K562 (cell line): ENCODE results near the gene PIK3R6. TPM values are rescaled to one million over a fixed set of nuclear protein-coding genes. Genes with fewer than 3 reads are reported as not detected.

Experiments used
- ATAC-seq: fragments of 200-7000 bp; cut with Tn5 transposase; 3 replicates; pipeline ENCODE4 v1.9.1; 2020; ENCODE audit warnings: moderate library complexity
- BruUV-seq: library from RNA; stranded (reverse); fragments of 400-500 nt; replicated peaks from 2 replicates; lab custom pipeline; 2021; lab: Mats Ljungman, UMichigan
- CTCF ChIA-PET: fragments of 300-600 bp; formaldehyde crosslinking; extraction: SDS; loops from one replicate; lab custom pipeline; 2021; ENCODE audit warnings: low intra/inter-chr PET ratio; lab: Yijun Ruan, JAX
- POLR2A ChIA-PET: fragments of 300-600, 350-650 bp; sonication (Branson Sonifier 250); formaldehyde crosslinking; extraction: SDS; loops from one replicate; lab custom pipeline; 2021; ENCODE audit warnings: antibody characterized with exemption, inconsistent platforms; lab: Yijun Ruan, JAX
- DNase-seq, 4 experiments: peaks; one replicate each; pipeline versions ENCODE4 v3.0.0 to v3.0.0-alpha.2; 2011 to 2018; ENCODE audit warnings: low spot score in 3 of 4, mixed read lengths in 3 of 4; ENCODE audit errors: extremely low read depth in 1 of 4
- FAIRE-seq: peaks from 2 replicates; lab custom pipeline; 2011; peaks lifted over from hg19 to GRCh38; lab: Jason Lieb, UNC
- H2AFZ ChIP-seq: 2 replicates; pipeline ENCODE4 v1.6.0; 2011; ENCODE audit warnings: low read depth, low read length, control low read depth, inconsistent platforms
- H3K27ac ChIP-seq: fragments of 200-600 bp; 3 replicates; pipeline ENCODE4 v1.8.0; 2011; ENCODE audit warnings: low read depth, mild to moderate bottlenecking, control low read depth, inconsistent platforms, low read length, moderate library complexity, mixed read lengths; ENCODE audit errors: extremely low read depth
- H3K27me3 ChIP-seq, 2 experiments: fragments of 300-600 bp in 1 of 2; 2 replicates in 1 of 2; 3 replicates in 1 of 2; pipeline versions ENCODE4 v1.6.0 to v1.8.0; 2011; ENCODE audit warnings: inconsistent platforms in 2 of 2, low read length in 2 of 2, mild to moderate bottlenecking in 1 of 2, mixed read lengths in 1 of 2, moderate library complexity in 1 of 2; ENCODE audit not compliant: control insufficient read depth in 2 of 2, insufficient read depth in 2 of 2
- H3K36me3 ChIP-seq: fragments of 300-600 bp; 3 replicates; pipeline ENCODE4 v1.8.0; 2011; ENCODE audit warnings: mild to moderate bottlenecking, low read length, inconsistent platforms; ENCODE audit not compliant: control insufficient read depth, insufficient read depth
- H3K4me1 ChIP-seq, 2 experiments: fragments of 200-600 bp in 1 of 2; replicated peaks in 1 of 2; 2 replicates in 1 of 2; 3 replicates in 1 of 2; pipeline versions ENCODE4 v1.5.1 to v1.8.0; 2011; ENCODE audit warnings: inconsistent platforms in 2 of 2, low read length in 2 of 2, mild to moderate bottlenecking in 1 of 2, mixed read lengths in 1 of 2, moderate library complexity in 1 of 2; ENCODE audit not compliant: control insufficient read depth in 2 of 2, insufficient read depth in 2 of 2
- H3K4me2 ChIP-seq: 2 replicates; pipeline ENCODE4 v1.6.1; 2011; ENCODE audit warnings: low read length, control low read depth, inconsistent platforms, mixed read lengths; ENCODE audit not compliant: insufficient read depth
- H3K4me3 ChIP-seq: fragments of 200-600 bp; sonication (generic), shearing (Covaris generic); 2 replicates; pipeline ENCODE4 v1.5.1; 2016; ENCODE audit warnings: control low read depth, inconsistent platforms
- H3K79me2 ChIP-seq: fragments of 200-600 bp; 3 replicates; pipeline ENCODE4 v1.8.0; 2011; ENCODE audit warnings: low read length, inconsistent platforms; ENCODE audit not compliant: control insufficient read depth, insufficient read depth
- H3K9ac ChIP-seq, 2 experiments: 2 replicates each; pipeline versions ENCODE4 v1.6.0 to v1.6.1; 2011; ENCODE audit warnings: low read depth in 2 of 2, low read length in 2 of 2, control low read depth in 1 of 2, inconsistent platforms in 1 of 2, mild to moderate bottlenecking in 1 of 2, mixed read lengths in 1 of 2; ENCODE audit not compliant: insufficient read depth in 1 of 2
- H3K9me1 ChIP-seq: one replicate; pipeline ENCODE4 v1.6.0; 2011; ENCODE audit warnings: inconsistent platforms, mild to moderate bottlenecking, low read length, moderate library complexity; ENCODE audit not compliant: control insufficient read depth, insufficient read depth
- H3K9me3 ChIP-seq: replicated peaks from 2 replicates; pipeline ENCODE4 v1.5.1; 2011; ENCODE audit warnings: low read depth, low read length, inconsistent platforms; ENCODE audit not compliant: control insufficient read depth, insufficient read depth
- H4K20me1 ChIP-seq: replicated peaks from 2 replicates; pipeline ENCODE4 v1.6.1; 2011; ENCODE audit warnings: low read length, inconsistent platforms, mixed read lengths; ENCODE audit not compliant: control insufficient read depth, insufficient read depth
- C11orf30 ChIP-seq: fragments of 450-650 bp; IDR thresholded peaks from 2 replicates; pipeline ENCODE4 v1.6.1; 2016; ENCODE audit warnings: low read depth, mild to moderate bottlenecking
- PATZ1 ChIP-seq: fragments of 250-450 bp; sonication (Bioruptor Pico); IDR thresholded peaks from 2 replicates; pipeline ENCODE4 v1.5.0; 2020; ENCODE audit warnings: mild to moderate bottlenecking, borderline replicate concordance
- POLR2AphosphoS5 ChIP-seq: IDR thresholded peaks from 2 replicates; pipeline ENCODE4 v1.6.1; 2011; ENCODE audit warnings: mild to moderate bottlenecking, low read depth, low read length, moderate library complexity; ENCODE audit not compliant: control insufficient read depth, insufficient read depth
- PRMT5 ChIP-seq: sonication (generic); formaldehyde crosslinking; IDR thresholded peaks from 2 replicates; pipeline ENCODE4 v1.5.0; 2020; ENCODE audit warnings: missing genetic modification reagents
- RUNX1 ChIP-seq: sonication (generic); IDR thresholded peaks from 2 replicates; pipeline ENCODE4 v1.6.1; 2016; ENCODE audit warnings: antibody characterized with exemption, low read depth
- SRSF9 ChIP-seq: fragments of 200-400 bp; formaldehyde crosslinking; IDR thresholded peaks from 2 replicates; pipeline ENCODE4 v1.6.1; 2017; ENCODE audit warnings: low read depth, low read length, borderline replicate concordance
- ZBTB43 ChIP-seq: sonication (generic); formaldehyde crosslinking; IDR thresholded peaks from 2 replicates; pipeline ENCODE4 v1.8.0; 2023; ENCODE audit warnings: mild to moderate bottlenecking, missing genetic modification reagents
- ZHX1 ChIP-seq: fragments of 150-350 bp; conservative IDR thresholded peaks from 2 replicates; pipeline ENCODE4 v1.6.1; 2014; ENCODE audit warnings: low read length
- ZNF584 ChIP-seq: fragments of 200-800 bp; sonication (Bioruptor generic); IDR thresholded peaks from 2 replicates; pipeline ENCODE4 v1.6.1; 2016; ENCODE audit warnings: low read depth, mild to moderate bottlenecking, missing genetic modification characterization, missing compliant biosample characterization
- WGBS: fragments of 100-300 bp; shearing (Covaris generic); methylation state at CpG from one replicate; pipeline ENCODE4 v1.1.6; 2016; ENCODE audit warnings: low coverage, mixed read lengths; ENCODE audit not compliant: insufficient coverage; ENCODE audit errors: missing lambda C conversion rate; 5-methylcytosine and 5-hydroxymethylcytosine counted together
- in situ Hi-C: fragments of 300-500 bp; cut with MboI; formaldehyde crosslinking; loops from 4 replicates; pipeline ENCODE4 v1.15.0; 2018; ENCODE audit warnings: inconsistent platforms, mixed read lengths
- intact Hi-C: fragments of 100-400 bp; cut with micrococcal nuclease; formaldehyde crosslinking; loops from 2 replicates; pipeline ENCODE4 v1.14.2; 2022
- polyA plus RNA-seq, 8 experiments: library from polyadenylated mRNA; depleted of rRNA in 4 of 8; stranded (reverse) in 5 of 8; unstranded in 3 of 8; fragments of >200 nt; fragmentation: Nextera tagmentation in 2 of 8; fragmentation: Illumina TruSeq in 1 of 8; extraction: Ambion mirVana in 2 of 8; extraction: Trizol in 1 of 8; gene quantifications; 2 replicates each; pipeline versions ENCODE4 v1.2.1 to v1.2.3, GENCODE V29; 2011 to 2014; ENCODE audit warnings: inconsistent platforms in 1 of 8, missing spikeins in 1 of 8
- total RNA-seq, 7 experiments: library from RNA; depleted of rRNA in 6 of 7; stranded (reverse); fragments of >200 nt in 6 of 7; fragmentation: Illumina TruSeq in 2 of 7; extraction: Trizol in 2 of 7; gene quantifications; 2 replicates each; pipeline versions ENCODE4 v1.2.1 to v1.2.3, GENCODE V29; 2011 to 2021; ENCODE audit warnings: low replicate concordance in 1 of 7

Gene PIK3R6
- total and polyA plus RNA-seq, 9 of the 15 experiments (the other 6 are each of a cell fraction or from before 2014, with no cell fraction given): 0.04 TPM; not detected in 8

GRCh38 chr17:8794636-8795035 lies 72.8 kb downstream of the PIK3R6 start:
- DNase-seq: no peak
- no peaks in the 10 kb centered on the region for H3K36me3 ChIP-seq
- H3K27me3 ChIP-seq: peaks cover 5 to 29% of the 10 kb centered on the region in 2 experiments; a peak in 4 of 5 replicates
- no peak overlapping the region for H2AFZ ChIP-seq
- H3K79me2 ChIP-seq: no peaks in the 10 kb centered on the region
- H4K20me1 ChIP-seq: no peaks in the 10 kb centered on the region; the same call in 1 of the 2 replicates
- H3K4me3 ChIP-seq: no peak overlapping the region
- no peak for ATAC-seq
- no peak for FAIRE-seq
- CTCF ChIA-PET: no interaction called here
- POLR2A ChIA-PET: no interaction called here
- no peaks in the 10 kb centered on the region for H3K9me1 ChIP-seq
- intact Hi-C loops (no loop called here), in situ Hi-C loops (loop anchor here (5.0 to 25.0 kb wide), 2 partner anchors 98 to 732 kb away; no protein-coding TSS in a partner anchor)
- BruUV-seq: no TSS peak
- no peak overlapping the region for H3K9ac ChIP-seq
- H3K4me2 ChIP-seq: no peak overlapping the region
- no peak for TF ChIP-seq PATZ1 (CRISPR knock-in tag)
- no peak for TF ChIP-seq ZBTB43 (CRISPR knock-in tag)
- no peak for TF ChIP-seq ZNF584
- no peak for TF ChIP-seq POLR2AphosphoS5
- TF ChIP-seq ZHX1: no peak
- no peak for TF ChIP-seq PRMT5 (CRISPR knock-in tag)
- TF ChIP-seq SRSF9: no peak
- TF ChIP-seq RUNX1: no peak
- TF ChIP-seq C11orf30: no peak
- H3K27ac ChIP-seq: no peak overlapping the region
- no peaks in the 10 kb centered on the region for H3K9me3 ChIP-seq
- WGBS: 0% methylated on average over 7 of the region's 7 CpGs
- peaks cover 0 to 8% of the 10 kb centered on the region in 2 experiments; a peak in 2 of 5 replicates for H3K4me1 ChIP-seq
